Measurements from ENCODE around the gene CEP95. TPM values are rescaled to one million over a fixed set of nuclear protein-coding genes. Genes with fewer than 3 reads are reported as not detected.
"Not testable (repeated sequence)": the region's sequence is repeated elsewhere in the genome, so short reads cannot be mapped to it uniquely, and the experiment has no call there.

CEP95 gene
- total RNA-seq, 3 donors from 2014 or later, result 56.5 to 74.4 (median 73.2) TPM

GRCh38 chr17:64460955-64461354, 45.8 kb upstream of the CEP95 start:
- no peak for TF ChIP-seq POLR2AphosphoS5 (IDR thresholded peaks at IDR 0.05)
- peak overlapping the region in 1 of 2 donors; percentile 14 for H3K27ac ChIP-seq
- H3K36me3 ChIP-seq, result no peaks in the 10 kb centered on the region
- H3K4me1 ChIP-seq, result no peaks in the 10 kb centered on the region
- no peaks in the 10 kb centered on the region for H3K9me3 ChIP-seq
- DNase-seq (ENCODE audit: low spot score in 2 of 2), result no peak
- H3K27me3 ChIP-seq, result no peaks in the 10 kb centered on the region
- no peak overlapping the region for H3K4me3 ChIP-seq
- intact Hi-C loops (cut with DNase I; ENCODE audit: low total_unique reads), result no loop called here

GRCh38 chr17:64461788-64462187, 45.0 kb upstream of the CEP95 start:
- no peak overlapping the region for H3K27ac ChIP-seq
- no peak overlapping the region for H3K4me3 ChIP-seq
- no peaks in the 10 kb centered on the region for H3K27me3 ChIP-seq
- intact Hi-C loops (cut with DNase I; ENCODE audit: low total_unique reads), result no loop called here
- H3K9me3 ChIP-seq, result no peaks in the 10 kb centered on the region
- no peak for DNase-seq (ENCODE audit: low spot score in 2 of 2)
- TF ChIP-seq POLR2AphosphoS5 (IDR thresholded peaks at IDR 0.05) (no peak), POLR2A (IDR thresholded peaks at IDR 0.05) (no peak), CTCF (IDR thresholded peaks at IDR 0.05) (no peak)
- H3K36me3 ChIP-seq, result no peaks in the 10 kb centered on the region
- H3K4me1 ChIP-seq, result no peaks in the 10 kb centered on the region

- intact Hi-C loops (cut with DNase I; ENCODE audit: low total_unique reads), result no loop called here
- Histone ChIP-seq H3K9me3 (no peaks in the 10 kb centered on the region), H3K36me3 (no peaks in the 10 kb centered on the region), H3K27me3 (no peaks in the 10 kb centered on the region), H3K27ac (no peak overlapping the region), H3K4me1 (no peaks in the 10 kb centered on the region), H3K4me3 (no peak overlapping the region)
- no peak for DNase-seq (ENCODE audit: low spot score in 2 of 2)
- TF ChIP-seq POLR2AphosphoS5 (IDR thresholded peaks at IDR 0.05), result no peak
- no peak for TF ChIP-seq CTCF (IDR thresholded peaks at IDR 0.05)
- TF ChIP-seq POLR2A (IDR thresholded peaks at IDR 0.05), result no peak
Observed at GRCh38 chr17:64466019-64466735, 40.6 kb upstream of the CEP95 start.

- H3K36me3 ChIP-seq; DNase-seq (ENCODE audit: low spot score in 2 of 2); H3K4me1 ChIP-seq; intact Hi-C loops (cut with DNase I; ENCODE audit: low total_unique reads); H3K9me3 ChIP-seq; H3K27ac ChIP-seq; H3K4me3 ChIP-seq; H3K27me3 ChIP-seq: not testable (repeated sequence)
Observed at GRCh38 chr17:64466834-64467233, 39.9 kb upstream of the CEP95 start.

- H3K4me1 ChIP-seq, result no peaks in the 10 kb centered on the region
- no peaks in the 10 kb centered on the region for H3K9me3 ChIP-seq
- H3K27ac ChIP-seq, result no peak overlapping the region
- H3K27me3 ChIP-seq, result no peaks in the 10 kb centered on the region
- intact Hi-C loops (cut with DNase I; ENCODE audit: low total_unique reads), result no loop called here
- no peak for DNase-seq (ENCODE audit: low spot score in 2 of 2)
- H3K36me3 ChIP-seq, result no peaks in the 10 kb centered on the region
- H3K4me3 ChIP-seq, result no peak overlapping the region
- TF ChIP-seq POLR2A (IDR thresholded peaks at IDR 0.05) (no peak), POLR2AphosphoS5 (IDR thresholded peaks at IDR 0.05) (no peak), CTCF (IDR thresholded peaks at IDR 0.05) (no peak)
Observed at GRCh38 chr17:64470625-64471024, 36.2 kb upstream of the CEP95 start.

GRCh38 chr17:64471440-64471839, 35.3 kb upstream of the CEP95 start:
- no peak for DNase-seq (ENCODE audit: low spot score in 2 of 2)
- no peak for TF ChIP-seq POLR2A (IDR thresholded peaks at IDR 0.05)
- TF ChIP-seq POLR2AphosphoS5 (IDR thresholded peaks at IDR 0.05), result no peak
- TF ChIP-seq CTCF (IDR thresholded peaks at IDR 0.05), result no peak
- Histone ChIP-seq H3K9me3 (no peaks in the 10 kb centered on the region), H3K4me3 (no peak overlapping the region), H3K4me1 (no peaks in the 10 kb centered on the region), H3K27me3 (no peaks in the 10 kb centered on the region), H3K27ac (no peak overlapping the region), H3K36me3 (peaks cover 4% of the 10 kb centered on the region)
- intact Hi-C loops (cut with DNase I; ENCODE audit: low total_unique reads), result no loop called here
